ENCODE data around the gene TRIM24.

DNA sequence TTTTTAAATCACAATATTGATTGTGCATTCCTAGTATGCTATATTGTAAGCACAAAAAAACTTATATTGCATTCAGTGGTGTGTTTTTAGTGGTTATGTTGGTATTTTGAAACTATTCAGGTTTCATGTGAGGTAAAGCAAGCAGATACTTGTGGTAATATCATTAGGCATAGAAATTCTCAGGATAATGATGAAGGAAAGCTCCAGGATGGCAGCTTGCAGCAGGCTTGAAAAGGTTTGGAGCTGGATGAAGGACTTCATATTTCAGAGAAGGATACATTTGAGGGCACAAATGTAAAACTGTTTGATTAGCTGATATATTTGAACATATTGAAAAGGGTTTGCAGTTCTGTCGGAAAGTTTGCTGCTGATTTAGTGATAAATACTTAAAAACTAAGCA, 17.5 kb downstream of the TRIM24 start:
- TF ChIP-seq, protein P1, sequence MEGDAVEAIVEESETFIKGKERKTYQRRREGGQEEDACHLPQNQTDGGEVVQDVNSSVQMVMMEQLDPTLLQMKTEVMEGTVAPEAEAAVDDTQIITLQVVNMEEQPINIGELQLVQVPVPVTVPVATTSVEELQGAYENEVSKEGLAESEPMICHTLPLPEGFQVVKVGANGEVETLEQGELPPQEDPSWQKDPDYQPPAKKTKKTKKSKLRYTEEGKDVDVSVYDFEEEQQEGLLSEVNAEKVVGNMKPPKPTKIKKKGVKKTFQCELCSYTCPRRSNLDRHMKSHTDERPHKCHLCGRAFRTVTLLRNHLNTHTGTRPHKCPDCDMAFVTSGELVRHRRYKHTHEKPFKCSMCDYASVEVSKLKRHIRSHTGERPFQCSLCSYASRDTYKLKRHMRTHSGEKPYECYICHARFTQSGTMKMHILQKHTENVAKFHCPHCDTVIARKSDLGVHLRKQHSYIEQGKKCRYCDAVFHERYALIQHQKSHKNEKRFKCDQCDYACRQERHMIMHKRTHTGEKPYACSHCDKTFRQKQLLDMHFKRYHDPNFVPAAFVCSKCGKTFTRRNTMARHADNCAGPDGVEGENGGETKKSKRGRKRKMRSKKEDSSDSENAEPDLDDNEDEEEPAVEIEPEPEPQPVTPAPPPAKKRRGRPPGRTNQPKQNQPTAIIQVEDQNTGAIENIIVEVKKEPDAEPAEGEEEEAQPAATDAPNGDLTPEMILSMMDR (IDR thresholded peaks at IDR 0.05), result no peak
- no peak for TF ChIP-seq POLR2A (IDR thresholded peaks at IDR 0.05)

All from gastroesophageal sphincter (tissue), 3 donors.